Liver (tissue), 9 donors: ENCODE measurements around the gene PAH. TPM values are rescaled to one million over a fixed set of nuclear protein-coding genes. Genes with fewer than 3 reads are reported as not detected.

ENCODE experiments used
- DNase-seq: peaks from one replicate; pipeline ENCODE4 v3.0.0-alpha.2; 2017; ENCODE audit warnings: low spot score
- H3K27ac ChIP-seq, 2 donors: one replicate each; pipeline ENCODE4 v1.7.0; 2013; ENCODE audit warnings: inconsistent platforms in 2 of 2, low read length in 2 of 2, control low read depth in 1 of 2, low read depth in 1 of 2, mild to moderate bottlenecking in 1 of 2
- H3K27me3 ChIP-seq, 4 donors: one replicate each; pipeline versions ENCODE4 v1.6.1 to v1.7.0; 2013; ENCODE audit warnings: low read length in 3 of 4, inconsistent platforms in 1 of 4, mild to moderate bottlenecking in 1 of 4, moderate library complexity in 1 of 4; ENCODE audit not compliant: control insufficient read depth in 4 of 4, insufficient read depth in 4 of 4
- H3K36me3 ChIP-seq, 4 donors: one replicate each; pipeline versions ENCODE4 v1.6.1 to v1.7.0; 2013; ENCODE audit warnings: low read length in 3 of 4, mild to moderate bottlenecking in 3 of 4, low read depth in 1 of 4, moderate library complexity in 1 of 4; ENCODE audit not compliant: control insufficient read depth in 4 of 4, insufficient read depth in 3 of 4
- H3K4me1 ChIP-seq, 4 donors: one replicate each; pipeline versions ENCODE4 v1.6.1 to v1.7.0; 2013; ENCODE audit warnings: low read length in 3 of 4, mild to moderate bottlenecking in 3 of 4, moderate library complexity in 1 of 4; ENCODE audit not compliant: control insufficient read depth in 4 of 4, insufficient read depth in 4 of 4
- H3K4me3 ChIP-seq, 3 donors: one replicate each; pipeline versions ENCODE4 v1.6.1 to v1.7.0; 2013; ENCODE audit warnings: low read length in 3 of 3, control low read depth in 1 of 3, low read depth in 1 of 3, mild to moderate bottlenecking in 1 of 3
- H3K9ac ChIP-seq, 2 donors: one replicate each; pipeline ENCODE4 v1.7.0; 2013; ENCODE audit warnings: low read length in 2 of 2, mild to moderate bottlenecking in 2 of 2, moderate library complexity in 2 of 2, control low read depth in 1 of 2, low read depth in 1 of 2
- H3K9me3 ChIP-seq, 4 donors: one replicate each; pipeline versions ENCODE4 v1.6.1 to v1.7.0; 2013; ENCODE audit warnings: low read length in 3 of 4; ENCODE audit not compliant: control insufficient read depth in 4 of 4
- EGR1 ChIP-seq, 2 donors: IDR thresholded peaks; 2 replicates each; pipeline ENCODE4 v1.6.1; 2016 to 2018; ENCODE audit warnings: antibody characterized with exemption in 2 of 2, low read depth in 2 of 2
- FOXA1 ChIP-seq: IDR thresholded peaks from 2 replicates; pipeline ENCODE4 v1.6.1; 2016; ENCODE audit warnings: antibody characterized with exemption
- GABPA ChIP-seq, 2 donors: IDR thresholded peaks in 1 of 2; conservative IDR thresholded peaks in 1 of 2; 2 replicates each; pipeline ENCODE4 v1.6.1; 2016; ENCODE audit warnings: antibody characterized with exemption in 2 of 2, mild to moderate bottlenecking in 1 of 2, moderate library complexity in 1 of 2
- HNF4A ChIP-seq, 2 donors: conservative IDR thresholded peaks; 2 replicates each; pipeline ENCODE4 v1.6.1; 2016; ENCODE audit warnings: antibody characterized with exemption in 2 of 2, mild to moderate bottlenecking in 2 of 2
- JUND ChIP-seq, 2 donors: IDR thresholded peaks; 2 replicates each; pipeline ENCODE4 v1.6.1; 2016; ENCODE audit warnings: antibody characterized with exemption in 2 of 2
- NR2F2 ChIP-seq: IDR thresholded peaks from 2 replicates; pipeline ENCODE4 v1.6.1; 2016; ENCODE audit warnings: antibody characterized with exemption
- RAD21 ChIP-seq, 2 donors: IDR thresholded peaks; 2 replicates each; pipeline ENCODE4 v1.6.1; 2016; ENCODE audit warnings: antibody characterized with exemption in 2 of 2, mild to moderate bottlenecking in 2 of 2
- SP1 ChIP-seq: IDR thresholded peaks from 2 replicates; pipeline ENCODE4 v1.6.1; 2018; ENCODE audit warnings: antibody characterized with exemption, mild to moderate bottlenecking
- TAF1 ChIP-seq: conservative IDR thresholded peaks from 2 replicates; pipeline ENCODE4 v1.6.1; 2016; ENCODE audit warnings: antibody characterized with exemption, mild to moderate bottlenecking
- YY1 ChIP-seq: IDR thresholded peaks from 2 replicates; pipeline ENCODE4 v1.6.1; 2016; ENCODE audit warnings: antibody characterized with exemption, mild to moderate bottlenecking
- WGBS: extraction: QIAGEN DNeasy Blood & Tissue Kit; methylation state at CpG from one replicate; pipeline ENCODE4 v1.1.7; 2013; 5-methylcytosine and 5-hydroxymethylcytosine counted together
- polyA plus RNA-seq, 2 donors: library from polyadenylated mRNA; stranded (reverse) in 1 of 2; unstranded in 1 of 2; fragments of 200-250 nt in 1 of 2; fragments of >200 nt in 1 of 2; fragmentation: Nextera tagmentation in 1 of 2; extraction: Ambion mirVana in 1 of 2; gene quantifications; one replicate each; pipeline versions ENCODE4 v1.2.1 to v1.2.3, GENCODE V29; 2013 to 2015
- total RNA-seq, 2 donors: library from RNA; depleted of rRNA; stranded (reverse); fragments of >200 nt; gene quantifications; one replicate each; pipeline ENCODE4 v1.2.3, GENCODE V29; 2014
- TF ChIP-seq, protein P1 (sequence below): IDR thresholded peaks from 2 replicates; pipeline ENCODE4 v1.6.1; 2016; ENCODE audit warnings: antibody characterized with exemption
- TF ChIP-seq, protein P2 (sequence below): IDR thresholded peaks from 2 replicates; pipeline ENCODE4 v1.6.1; 2016; ENCODE audit warnings: antibody characterized with exemption
- TF ChIP-seq, protein P3 (sequence below): fragments of 150-350 bp; IDR thresholded peaks from 2 replicates; pipeline ENCODE4 v1.5.1; 2017; ENCODE audit warnings: improper control_type of control experiment, low read depth, low read length; ENCODE audit not compliant: missing input control
- TF ChIP-seq, protein P4 (sequence below): IDR thresholded peaks from 2 replicates; pipeline ENCODE4 v1.6.1; 2016; ENCODE audit warnings: antibody characterized with exemption, mild to moderate bottlenecking
- TF ChIP-seq, protein P5 (sequence below): IDR thresholded peaks from 2 replicates; pipeline ENCODE4 v1.6.1; 2016; ENCODE audit warnings: antibody characterized with exemption
- donor health status: healthy.
- donor health status: healthy.
- donor health status: healthy.
- donor health status: healthy.
- donor health status: healthy.

PAH gene
- total and polyA plus RNA-seq, 4 donors, result 327 to 696 (median 568) TPM

DNA sequence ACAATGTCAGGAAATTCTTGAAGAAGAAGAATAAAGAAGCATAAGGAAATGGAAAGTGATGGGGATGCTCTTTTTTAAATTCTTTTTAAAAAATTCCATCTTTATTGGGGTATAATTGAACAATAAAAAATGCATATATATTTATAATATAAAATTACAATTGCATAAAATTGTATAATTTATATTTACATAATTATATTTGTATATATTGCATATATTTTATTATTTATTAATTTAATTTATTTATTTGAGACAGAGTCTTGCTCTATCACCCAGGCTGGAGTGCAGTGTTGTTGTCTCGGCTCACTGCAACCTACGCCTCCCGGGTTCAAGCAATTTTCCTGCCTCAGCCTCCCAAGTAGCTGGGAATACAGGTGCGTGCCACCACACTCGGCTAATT is 36.3 kb downstream of the PAH start:
- no peak overlapping the region for H3K9ac ChIP-seq
- no peak overlapping the region for H3K27ac ChIP-seq
- H3K9me3 ChIP-seq, result no peaks in the 10 kb centered on the region
- WGBS, result 95% methylated on average over 5 of the region's 5 CpGs
- no peaks in the 10 kb centered on the region for H3K27me3 ChIP-seq
- no peak overlapping the region for H3K4me3 ChIP-seq
- TF ChIP-seq, protein P1, sequence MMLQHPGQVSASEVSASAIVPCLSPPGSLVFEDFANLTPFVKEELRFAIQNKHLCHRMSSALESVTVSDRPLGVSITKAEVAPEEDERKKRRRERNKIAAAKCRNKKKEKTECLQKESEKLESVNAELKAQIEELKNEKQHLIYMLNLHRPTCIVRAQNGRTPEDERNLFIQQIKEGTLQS, result no peak
- TF ChIP-seq, protein P2, sequence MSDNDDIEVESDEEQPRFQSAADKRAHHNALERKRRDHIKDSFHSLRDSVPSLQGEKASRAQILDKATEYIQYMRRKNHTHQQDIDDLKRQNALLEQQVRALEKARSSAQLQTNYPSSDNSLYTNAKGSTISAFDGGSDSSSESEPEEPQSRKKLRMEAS, result no peak
- TF ChIP-seq SP1, result no peak
- TF ChIP-seq, protein P3, sequence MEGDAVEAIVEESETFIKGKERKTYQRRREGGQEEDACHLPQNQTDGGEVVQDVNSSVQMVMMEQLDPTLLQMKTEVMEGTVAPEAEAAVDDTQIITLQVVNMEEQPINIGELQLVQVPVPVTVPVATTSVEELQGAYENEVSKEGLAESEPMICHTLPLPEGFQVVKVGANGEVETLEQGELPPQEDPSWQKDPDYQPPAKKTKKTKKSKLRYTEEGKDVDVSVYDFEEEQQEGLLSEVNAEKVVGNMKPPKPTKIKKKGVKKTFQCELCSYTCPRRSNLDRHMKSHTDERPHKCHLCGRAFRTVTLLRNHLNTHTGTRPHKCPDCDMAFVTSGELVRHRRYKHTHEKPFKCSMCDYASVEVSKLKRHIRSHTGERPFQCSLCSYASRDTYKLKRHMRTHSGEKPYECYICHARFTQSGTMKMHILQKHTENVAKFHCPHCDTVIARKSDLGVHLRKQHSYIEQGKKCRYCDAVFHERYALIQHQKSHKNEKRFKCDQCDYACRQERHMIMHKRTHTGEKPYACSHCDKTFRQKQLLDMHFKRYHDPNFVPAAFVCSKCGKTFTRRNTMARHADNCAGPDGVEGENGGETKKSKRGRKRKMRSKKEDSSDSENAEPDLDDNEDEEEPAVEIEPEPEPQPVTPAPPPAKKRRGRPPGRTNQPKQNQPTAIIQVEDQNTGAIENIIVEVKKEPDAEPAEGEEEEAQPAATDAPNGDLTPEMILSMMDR, result no peak
- TF ChIP-seq RAD21 (IDR thresholded peaks at IDR 0.05), result no peak
- no peak for TF ChIP-seq EGR1 (IDR thresholded peaks at IDR 0.05; ENCODE audit: low read depth in 2 of 2)
- TF ChIP-seq, protein P4, sequence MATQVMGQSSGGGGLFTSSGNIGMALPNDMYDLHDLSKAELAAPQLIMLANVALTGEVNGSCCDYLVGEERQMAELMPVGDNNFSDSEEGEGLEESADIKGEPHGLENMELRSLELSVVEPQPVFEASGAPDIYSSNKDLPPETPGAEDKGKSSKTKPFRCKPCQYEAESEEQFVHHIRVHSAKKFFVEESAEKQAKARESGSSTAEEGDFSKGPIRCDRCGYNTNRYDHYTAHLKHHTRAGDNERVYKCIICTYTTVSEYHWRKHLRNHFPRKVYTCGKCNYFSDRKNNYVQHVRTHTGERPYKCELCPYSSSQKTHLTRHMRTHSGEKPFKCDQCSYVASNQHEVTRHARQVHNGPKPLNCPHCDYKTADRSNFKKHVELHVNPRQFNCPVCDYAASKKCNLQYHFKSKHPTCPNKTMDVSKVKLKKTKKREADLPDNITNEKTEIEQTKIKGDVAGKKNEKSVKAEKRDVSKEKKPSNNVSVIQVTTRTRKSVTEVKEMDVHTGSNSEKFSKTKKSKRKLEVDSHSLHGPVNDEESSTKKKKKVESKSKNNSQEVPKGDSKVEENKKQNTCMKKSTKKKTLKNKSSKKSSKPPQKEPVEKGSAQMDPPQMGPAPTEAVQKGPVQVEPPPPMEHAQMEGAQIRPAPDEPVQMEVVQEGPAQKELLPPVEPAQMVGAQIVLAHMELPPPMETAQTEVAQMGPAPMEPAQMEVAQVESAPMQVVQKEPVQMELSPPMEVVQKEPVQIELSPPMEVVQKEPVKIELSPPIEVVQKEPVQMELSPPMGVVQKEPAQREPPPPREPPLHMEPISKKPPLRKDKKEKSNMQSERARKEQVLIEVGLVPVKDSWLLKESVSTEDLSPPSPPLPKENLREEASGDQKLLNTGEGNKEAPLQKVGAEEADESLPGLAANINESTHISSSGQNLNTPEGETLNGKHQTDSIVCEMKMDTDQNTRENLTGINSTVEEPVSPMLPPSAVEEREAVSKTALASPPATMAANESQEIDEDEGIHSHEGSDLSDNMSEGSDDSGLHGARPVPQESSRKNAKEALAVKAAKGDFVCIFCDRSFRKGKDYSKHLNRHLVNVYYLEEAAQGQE, result no peak
- TF ChIP-seq NR2F2, result no peak
- TF ChIP-seq FOXA1, result no peak
- no peak for DNase-seq
- peaks cover 2 to 51% (median 21%) of the 10 kb centered on the region in 4 donors for H3K36me3 ChIP-seq
- H3K4me1 ChIP-seq, result peaks cover 2 to 21% (median 15%) of the 10 kb centered on the region in 4 donors

DNA sequence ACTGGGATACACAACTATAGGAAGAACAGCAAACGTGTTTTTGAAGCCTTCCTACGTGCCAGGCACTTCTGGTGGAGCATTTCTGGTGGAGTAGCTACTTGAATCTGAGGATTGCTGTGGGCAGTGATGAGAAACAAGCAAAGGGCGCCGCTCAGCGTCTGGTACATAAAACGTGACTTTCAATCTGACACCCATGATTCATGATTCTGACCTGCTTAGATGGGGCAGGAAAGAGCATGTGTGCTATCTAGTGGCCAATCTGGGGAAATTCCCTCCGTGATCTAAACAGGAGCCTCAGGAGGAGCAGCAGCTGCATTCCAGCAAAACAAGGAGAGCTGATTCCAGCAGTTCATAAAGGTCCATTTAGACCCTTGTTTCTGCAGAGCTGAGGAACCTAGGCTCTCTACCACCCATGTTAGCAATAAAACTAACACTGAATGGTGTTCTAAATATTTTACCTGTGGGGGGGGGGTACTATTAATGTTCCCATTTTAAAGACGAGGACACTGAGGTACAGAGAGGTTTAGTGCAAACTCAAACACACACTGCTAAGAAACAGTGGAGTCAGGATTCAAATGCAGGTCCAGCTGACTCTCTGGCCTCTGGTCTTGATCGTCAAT is 37.8 kb downstream of the PAH start:
- Histone ChIP-seq H3K36me3 (peaks cover 7 to 58% (median 29%) of the 10 kb centered on the region in 4 donors), H3K27me3 (no peaks in the 10 kb centered on the region), H3K9me3 (no peaks in the 10 kb centered on the region), H3K9ac (no peak overlapping the region), H3K4me3 (no peak overlapping the region), H3K27ac (peak overlapping the region in 1 of 2 donors; percentile 0), H3K4me1 (peaks cover 1 to 6% (median 2%) of the 10 kb centered on the region in 4 donors)
- TF ChIP-seq RAD21 (IDR thresholded peaks at IDR 0.05), result peak; percentile 12 to 49
- TF ChIP-seq TAF1, result no peak
- no peak for DNase-seq
- 57% methylated on average over 9 of the region's 9 CpGs for WGBS

DNA sequence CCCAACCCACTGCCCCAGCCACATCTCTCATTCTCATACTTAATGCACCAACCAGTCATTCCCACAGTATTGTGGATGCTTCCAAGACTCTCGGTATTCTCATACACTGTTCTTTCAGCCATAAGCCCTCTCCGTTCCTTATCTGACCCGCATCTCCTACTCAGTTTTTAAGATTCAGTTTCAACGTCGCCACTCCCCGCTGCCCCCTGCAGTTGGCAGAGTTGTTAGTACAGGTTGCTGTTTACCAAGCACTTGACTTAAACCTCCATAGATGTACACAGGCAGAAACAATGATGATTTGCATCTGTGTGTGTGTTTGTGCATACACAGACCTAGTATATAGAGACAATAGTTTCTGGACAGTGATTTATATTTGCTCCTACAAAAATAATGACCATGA is 40.2 kb downstream of the PAH start:
- Histone ChIP-seq H3K9me3 (no peaks in the 10 kb centered on the region), H3K4me3 (no peak overlapping the region), H3K27me3 (no peaks in the 10 kb centered on the region), H3K36me3 (peaks cover 7 to 66% (median 34%) of the 10 kb centered on the region in 4 donors), H3K27ac (no peak overlapping the region), H3K4me1 (peaks cover 0 to 4% (median under 1%) of the 10 kb centered on the region in 4 donors), H3K9ac (no peak overlapping the region)
- DNase-seq, result no peak
- 79% methylated on average over 6 of the region's 6 CpGs for WGBS
- TF ChIP-seq FOXA1 (no peak), HNF4A (conservative IDR thresholded peaks at IDR 0.05) (no peak), YY1 (no peak), NR2F2 (no peak), TAF1 (no peak), GABPA (IDR thresholded peaks at IDR 0.05 in 1 of 2, conservative IDR thresholded peaks at IDR 0.05 in 1 of 2) (no peak), JUND (IDR thresholded peaks at IDR 0.05) (no peak), EGR1 (IDR thresholded peaks at IDR 0.05; ENCODE audit: low read depth in 2 of 2) (no peak)
- TF ChIP-seq, protein P5, sequence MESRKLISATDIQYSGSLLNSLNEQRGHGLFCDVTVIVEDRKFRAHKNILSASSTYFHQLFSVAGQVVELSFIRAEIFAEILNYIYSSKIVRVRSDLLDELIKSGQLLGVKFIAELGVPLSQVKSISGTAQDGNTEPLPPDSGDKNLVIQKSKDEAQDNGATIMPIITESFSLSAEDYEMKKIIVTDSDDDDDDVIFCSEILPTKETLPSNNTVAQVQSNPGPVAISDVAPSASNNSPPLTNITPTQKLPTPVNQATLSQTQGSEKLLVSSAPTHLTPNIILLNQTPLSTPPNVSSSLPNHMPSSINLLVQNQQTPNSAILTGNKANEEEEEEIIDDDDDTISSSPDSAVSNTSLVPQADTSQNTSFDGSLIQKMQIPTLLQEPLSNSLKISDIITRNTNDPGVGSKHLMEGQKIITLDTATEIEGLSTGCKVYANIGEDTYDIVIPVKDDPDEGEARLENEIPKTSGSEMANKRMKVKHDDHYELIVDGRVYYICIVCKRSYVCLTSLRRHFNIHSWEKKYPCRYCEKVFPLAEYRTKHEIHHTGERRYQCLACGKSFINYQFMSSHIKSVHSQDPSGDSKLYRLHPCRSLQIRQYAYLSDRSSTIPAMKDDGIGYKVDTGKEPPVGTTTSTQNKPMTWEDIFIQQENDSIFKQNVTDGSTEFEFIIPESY, result no peak
- TF ChIP-seq, protein P2, result no peak
